HT1080 (cell line): ENCODE measurements around the gene DCST2. TPM values are rescaled to one million over a fixed set of nuclear protein-coding genes. Genes with fewer than 3 reads are reported as not detected.

Experiments used
- DNase-seq: peaks from one replicate; pipeline ENCODE4 v3.0.0-alpha.2; 2015; ENCODE audit warnings: low read depth
- total RNA-seq: library from RNA; depleted of rRNA; stranded (reverse); fragments of >200 nt; shearing (Covaris generic); gene quantifications from 2 replicates; pipeline ENCODE4 v1.2.3, GENCODE V29; 2014

Gene DCST2
- total RNA-seq, 1 experiment from 2014 or later = 0.03 TPM

- no peak for DNase-seq
Measured at GRCh38 chr1:155012026-155012546, 21.5 kb downstream of the DCST2 start.

GRCh38 chr1:155011437-155012025 is 22.1 kb downstream of the DCST2 start:
- DNase-seq = no peak

- no peak for DNase-seq
Measured at GRCh38 chr1:155011004-155011416, 22.6 kb downstream of the DCST2 start.

GRCh38 chr1:155010211-155010918 is 23.2 kb downstream of the DCST2 start:
- DNase-seq = no peak

- no peak for DNase-seq
Measured at GRCh38 chr1:155009742-155010141, 23.8 kb downstream of the DCST2 start.

- no peak for DNase-seq
Measured at GRCh38 chr1:155009221-155009711, 24.3 kb downstream of the DCST2 start.

GRCh38 chr1:155008015-155008941 is 25.3 kb downstream of the DCST2 start:
- no peak for DNase-seq

GRCh38 chr1:155007251-155007828 is 26.2 kb downstream of the DCST2 start:
- DNase-seq = no peak

GRCh38 chr1:155006601-155007101 is 26.9 kb downstream of the DCST2 start:
- DNase-seq = no peak

GRCh38 chr1:155005076-155006011 is 28.2 kb downstream of the DCST2 start:
- peak; percentile 41 for DNase-seq

GRCh38 chr1:155004352-155005075 is 29.1 kb downstream of the DCST2 start:
- DNase-seq = no peak

GRCh38 chr1:155003766-155004351 is 29.7 kb downstream of the DCST2 start:
- peak; percentile 60 for DNase-seq

GRCh38 chr1:155003227-155003765 is 30.3 kb downstream of the DCST2 start:
- DNase-seq = no peak

- no peak for DNase-seq
Measured at GRCh38 chr1:155002464-155003226, 30.9 kb downstream of the DCST2 start, which contains the start of gene ZBTB7B. TSS of gene ZBTB7B (plus strand) at chr1:155002802. CDS start at chr1:155014661, 11,859 bp downstream.

GRCh38 chr1:155001675-155002463 is 31.7 kb downstream of the DCST2 start:
- peak; percentile 89 for DNase-seq

GRCh38 chr1:155001425-155001674 is 32.2 kb downstream of the DCST2 start:
- DNase-seq = no peak
